Activated CD4-positive, alpha-beta T cell treated with anti-CD3 and anti-CD28 coated beads for 48 hours (primary cell): Measurements from ENCODE around the gene IDH2.
A peak's percentile ranks its signal among the peaks of the same experiment; 100 is the strongest.
"Not testable (repeated sequence)": the region's sequence is repeated elsewhere in the genome, so short reads cannot be mapped to it uniquely, and the experiment has no call there.

Experiments used
- DNase-seq: peaks from one replicate; pipeline ENCODE4 v3.0.0-alpha.2; 2020

IDH2 gene

GRCh38 chr15:90083419-90083818 lies 18.8 kb downstream of the IDH2 start:
- DNase-seq: no peak

DNA sequence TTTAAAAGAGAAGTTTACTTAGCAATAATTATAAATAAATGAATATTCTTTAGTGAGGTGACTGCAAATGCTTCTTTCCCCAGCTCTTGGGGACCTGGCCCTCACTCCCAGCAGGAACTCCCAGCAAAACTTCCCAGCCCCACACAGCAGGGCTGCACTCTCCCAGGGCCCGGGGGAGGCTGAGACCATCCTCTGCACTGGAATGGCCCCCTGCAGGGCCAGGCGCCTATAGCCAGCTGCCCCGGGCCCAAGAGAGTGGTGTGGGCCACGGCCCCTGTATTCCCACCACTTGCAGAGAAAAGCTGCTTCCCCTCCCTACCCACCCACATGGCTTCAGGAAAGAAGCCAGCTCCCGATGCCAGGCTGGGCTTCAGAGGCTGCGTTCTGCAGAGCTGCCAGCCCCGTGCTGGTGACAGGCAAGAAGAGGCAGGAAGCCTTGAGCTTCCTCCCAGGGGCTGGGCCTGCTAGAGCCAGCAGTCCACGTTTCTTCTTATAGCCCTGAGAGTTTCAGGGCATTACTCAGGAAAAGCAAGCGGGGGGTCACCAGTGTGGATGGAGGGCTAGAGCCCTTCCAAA lies 20.0 kb downstream of the IDH2 start:
- DNase-seq: no peak

DNA sequence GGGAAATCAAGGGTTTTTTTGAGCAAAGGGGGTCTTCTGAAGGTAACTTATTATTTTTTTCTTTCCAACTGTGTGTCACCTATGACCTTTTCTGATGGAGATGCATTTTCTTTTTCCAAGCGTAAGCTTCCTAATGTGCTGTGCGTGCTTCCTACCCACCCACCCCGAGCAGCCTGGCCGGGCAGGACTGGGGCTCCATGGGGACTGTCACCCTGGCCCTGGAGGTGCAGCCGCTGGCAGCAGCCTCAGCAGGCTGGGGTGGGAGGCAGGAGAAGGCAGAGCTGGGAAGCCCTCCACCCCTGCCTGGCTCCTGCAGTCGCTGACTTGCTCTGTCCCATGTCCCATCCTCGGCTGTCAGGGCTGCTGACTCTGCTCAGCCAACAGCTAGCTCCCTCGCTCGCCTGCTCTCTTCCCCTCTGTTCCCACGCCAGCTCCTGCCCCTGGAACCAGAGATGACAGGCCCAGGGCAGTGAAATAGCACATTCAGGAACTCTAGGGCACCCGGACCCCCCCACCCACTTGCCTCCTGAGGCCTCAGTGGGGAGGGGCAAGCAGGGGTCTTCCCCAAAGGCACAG lies 21.4 kb downstream of the IDH2 start:
- DNase-seq: no peak

GRCh38 chr15:90080458-90080755 lies 21.9 kb downstream of the IDH2 start:
- DNase-seq: no peak

- DNase-seq: no peak
These were observed 22.4 kb downstream of the IDH2 start for GRCh38 chr15:90079619-90080457.

DNA sequence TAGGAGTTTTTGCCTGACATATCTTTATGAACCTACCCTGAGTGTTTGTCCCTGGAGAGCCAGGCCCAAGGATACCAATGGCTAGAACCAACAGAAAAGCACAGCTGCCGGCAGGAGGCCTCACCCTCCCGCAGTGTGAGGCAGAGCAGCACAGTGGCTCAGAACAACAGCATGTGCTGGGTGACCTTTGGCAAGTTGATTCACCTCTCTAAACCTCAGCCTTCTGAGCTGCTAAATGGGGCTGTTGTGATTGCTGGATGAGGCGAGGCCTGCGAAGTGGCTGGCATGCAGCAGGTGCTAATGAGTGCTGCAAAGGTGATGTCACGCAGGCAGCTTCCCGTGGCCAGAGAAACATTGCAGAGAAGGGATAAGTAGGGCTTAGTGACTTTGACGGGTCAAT lies 23.3 kb downstream of the IDH2 start:
- no peak for DNase-seq

DNA sequence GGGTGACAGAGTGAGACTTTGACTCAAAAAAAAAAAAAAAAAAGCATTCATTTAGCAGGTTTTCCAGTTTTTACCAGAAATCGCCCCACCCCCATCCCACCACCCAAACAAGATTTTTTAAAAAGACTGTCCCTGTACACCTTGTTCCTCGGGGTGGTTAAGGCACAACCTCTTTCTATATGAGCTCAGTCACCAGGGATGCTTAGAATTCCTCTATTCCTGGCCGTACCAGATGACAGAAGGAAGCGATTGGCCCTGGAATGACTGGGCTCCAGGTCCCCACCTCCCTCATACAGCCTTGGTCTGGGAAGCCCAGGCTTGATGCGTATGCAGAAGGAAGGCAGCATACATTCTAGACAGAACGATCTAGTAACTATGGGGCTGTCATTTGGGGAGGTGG lies 25.6 kb downstream of the IDH2 start:
- DNase-seq: no peak

DNA sequence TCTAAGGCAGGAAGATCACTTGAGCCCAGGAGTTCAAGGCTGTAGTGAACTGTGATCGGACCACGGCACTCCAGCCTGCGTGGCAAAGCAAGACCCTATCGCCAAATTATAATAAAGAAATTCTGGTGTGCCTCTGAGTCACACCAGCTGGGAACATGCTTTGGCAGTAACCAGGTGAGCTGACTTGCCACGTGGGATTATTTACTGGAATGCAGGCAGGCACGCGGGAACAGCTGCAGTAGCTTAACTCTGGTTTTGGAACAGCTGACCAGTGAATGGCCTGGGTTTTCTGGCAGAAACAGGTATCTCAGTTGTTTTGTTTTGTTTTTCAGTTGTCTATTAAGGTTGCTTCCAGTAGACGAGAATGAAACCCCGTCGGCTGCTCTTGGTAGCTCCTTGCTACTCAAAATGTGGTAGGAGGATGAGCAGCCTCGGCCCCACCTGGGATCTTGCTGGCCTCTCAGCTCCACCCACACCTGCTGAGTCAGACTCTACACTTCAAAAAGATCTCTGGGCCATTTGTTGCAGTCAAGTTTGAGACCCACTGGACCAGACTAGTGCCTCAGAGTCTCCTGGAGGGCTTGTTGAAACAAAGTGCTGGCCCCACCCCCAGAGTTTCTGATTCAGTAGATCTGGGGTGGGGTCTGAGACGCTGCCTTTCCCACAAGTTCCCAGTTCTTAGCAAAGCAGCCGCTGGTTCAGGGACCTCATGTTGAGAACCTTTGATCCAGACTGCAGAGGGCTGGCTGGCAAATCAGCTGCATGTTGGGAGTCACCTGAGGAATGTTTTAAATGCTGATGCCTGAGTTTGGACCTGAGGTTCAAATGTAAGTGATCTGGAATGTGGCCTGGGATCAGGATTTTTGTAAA lies 26.6 kb downstream of the IDH2 start:
- DNase-seq: peak; percentile 59

DNA sequence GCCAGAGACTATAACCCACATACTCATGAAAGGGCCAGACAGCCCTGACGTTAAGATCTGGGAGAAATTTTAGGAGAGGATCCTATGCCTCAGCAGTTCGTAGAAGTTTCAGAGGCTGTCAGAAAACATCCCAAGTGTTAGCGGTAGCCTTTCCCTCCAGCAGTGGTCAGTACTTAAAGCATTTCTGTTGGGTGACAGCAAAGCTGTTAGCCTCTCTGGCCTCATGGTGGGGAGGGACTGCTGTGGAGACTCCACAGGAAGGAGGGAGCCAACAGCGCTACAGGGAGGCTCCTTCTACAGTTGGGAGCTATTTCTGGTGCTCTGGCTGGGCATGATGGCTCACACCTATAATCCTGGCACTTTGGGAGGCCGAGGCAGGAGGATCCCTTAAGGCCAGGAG lies 27.4 kb downstream of the IDH2 start:
- DNase-seq: no peak

- DNase-seq: no peak
These were observed 28.2 kb downstream of the IDH2 start for GRCh38 chr15:90074023-90074422.

DNA sequence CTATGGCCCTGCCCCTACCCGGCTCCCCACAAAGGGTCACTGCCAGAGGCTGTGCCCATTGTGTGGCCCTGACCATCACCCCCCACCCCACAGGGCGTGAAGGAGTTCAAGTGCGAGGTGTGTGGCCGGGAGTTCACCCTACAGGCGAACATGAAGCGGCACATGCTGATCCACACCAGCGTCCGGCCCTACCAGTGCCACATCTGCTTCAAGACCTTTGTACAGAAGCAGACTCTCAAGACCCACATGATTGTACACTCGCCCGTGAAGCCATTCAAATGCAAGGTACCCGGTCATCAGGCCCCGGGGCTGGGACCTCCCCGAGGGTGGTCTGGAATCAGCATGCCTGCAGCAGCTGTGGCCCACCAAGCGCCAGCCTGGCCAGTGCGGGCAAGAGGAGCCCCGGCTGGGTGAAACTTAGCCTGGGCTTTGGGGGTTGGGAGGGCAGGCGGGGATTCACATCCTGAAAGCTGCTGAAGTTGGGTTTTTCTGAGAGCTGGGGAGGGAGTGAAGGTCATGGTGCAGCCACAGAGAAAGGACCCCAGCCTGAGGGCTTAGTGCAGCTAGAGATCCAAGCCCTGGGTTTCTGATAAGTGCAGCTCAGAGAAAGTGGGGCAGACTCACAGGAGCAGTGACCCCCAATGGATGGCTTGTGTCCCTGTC lies 29.2 kb downstream of the IDH2 start:
- no peak for DNase-seq

DNA sequence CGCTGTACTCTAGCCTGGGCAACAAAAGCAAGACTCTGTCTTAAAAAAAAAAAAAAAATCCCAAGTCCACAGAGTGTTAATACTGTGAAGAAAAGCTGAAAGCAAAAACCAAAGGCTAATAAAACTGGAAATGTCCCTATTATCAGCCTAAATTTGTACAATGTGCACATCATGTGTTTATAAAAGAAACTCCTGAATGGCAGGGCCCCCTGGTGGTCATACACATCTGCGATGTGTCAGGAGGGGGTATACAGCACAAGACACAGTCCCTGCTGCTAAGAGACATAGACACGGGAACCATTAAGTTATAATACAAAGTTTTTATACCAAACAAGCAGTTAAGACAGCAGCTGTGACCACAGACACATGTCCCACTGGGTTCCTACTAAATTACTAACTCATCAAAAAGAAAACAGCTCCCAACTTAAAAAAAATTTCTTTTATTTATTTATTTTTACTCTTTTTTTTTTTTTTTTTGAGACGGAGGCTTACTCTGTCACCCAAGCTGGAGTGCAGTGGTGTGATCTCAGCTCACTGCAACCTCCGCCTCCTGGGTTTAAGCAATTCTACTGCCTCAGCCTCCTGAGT lies 31.0 kb downstream of the IDH2 start:
- peak; percentile 87 for DNase-seq

GRCh38 chr15:90070623-90071022 lies 31.6 kb downstream of the IDH2 start:
- not testable (repeated sequence) for DNase-seq

DNA sequence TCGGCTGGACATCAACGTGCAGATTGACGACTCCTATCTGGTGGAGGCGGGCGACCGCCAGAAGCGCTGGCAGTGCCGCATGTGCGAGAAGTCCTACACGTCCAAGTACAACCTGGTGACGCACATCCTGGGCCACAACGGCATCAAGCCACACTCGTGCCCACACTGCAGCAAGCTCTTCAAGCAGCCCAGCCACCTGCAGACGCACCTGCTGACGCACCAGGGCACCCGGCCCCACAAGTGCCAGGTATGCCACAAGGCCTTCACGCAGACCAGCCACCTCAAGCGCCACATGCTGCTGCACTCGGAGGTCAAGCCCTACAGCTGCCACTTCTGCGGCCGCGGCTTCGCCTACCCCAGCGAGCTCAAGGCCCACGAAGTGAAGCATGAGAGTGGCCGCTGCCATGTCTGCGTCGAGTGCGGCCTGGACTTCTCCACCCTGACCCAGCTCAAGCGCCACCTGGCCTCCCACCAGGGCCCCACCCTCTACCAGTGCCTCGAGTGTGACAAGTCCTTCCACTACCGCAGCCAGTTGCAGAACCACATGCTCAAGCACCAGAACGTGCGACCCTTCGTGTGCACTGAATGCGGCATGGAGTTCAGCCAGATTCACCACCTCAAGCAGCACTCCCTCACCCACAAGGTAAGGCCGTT lies 34.2 kb downstream of the IDH2 start:
- no peak for DNase-seq

- DNase-seq: no peak
These were observed 34.9 kb downstream of the IDH2 start for GRCh38 chr15:90067181-90067952.

GRCh38 chr15:90065682-90066049 lies 36.6 kb downstream of the IDH2 start:
- no peak for DNase-seq

GRCh38 chr15:90064911-90065681 lies 37.2 kb downstream of the IDH2 start:
- DNase-seq: no peak

DNA sequence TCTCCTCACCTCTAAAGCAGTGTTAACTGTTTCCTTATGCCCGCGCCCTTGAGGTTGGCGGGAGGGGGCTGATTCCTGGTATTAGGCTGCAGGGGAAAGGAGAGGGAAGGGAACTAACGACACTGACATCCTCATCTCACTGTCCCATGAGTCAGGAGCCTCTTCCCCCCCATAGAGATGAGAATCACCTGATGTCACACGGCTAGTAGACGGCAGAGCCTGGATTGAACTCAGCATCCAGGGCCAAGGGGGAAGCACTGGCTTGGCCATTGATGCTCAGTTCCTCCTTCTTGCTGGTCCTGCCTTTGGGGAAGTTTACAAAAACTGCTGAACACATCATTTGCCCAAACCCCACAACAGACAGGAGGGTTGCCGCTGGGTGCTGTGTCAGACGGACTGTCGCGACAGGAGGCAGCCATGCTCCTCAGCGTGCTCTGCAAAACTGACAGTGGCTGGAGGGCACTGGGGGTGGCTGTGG lies 38.5 kb downstream of the IDH2 start:
- no peak for DNase-seq

DNA sequence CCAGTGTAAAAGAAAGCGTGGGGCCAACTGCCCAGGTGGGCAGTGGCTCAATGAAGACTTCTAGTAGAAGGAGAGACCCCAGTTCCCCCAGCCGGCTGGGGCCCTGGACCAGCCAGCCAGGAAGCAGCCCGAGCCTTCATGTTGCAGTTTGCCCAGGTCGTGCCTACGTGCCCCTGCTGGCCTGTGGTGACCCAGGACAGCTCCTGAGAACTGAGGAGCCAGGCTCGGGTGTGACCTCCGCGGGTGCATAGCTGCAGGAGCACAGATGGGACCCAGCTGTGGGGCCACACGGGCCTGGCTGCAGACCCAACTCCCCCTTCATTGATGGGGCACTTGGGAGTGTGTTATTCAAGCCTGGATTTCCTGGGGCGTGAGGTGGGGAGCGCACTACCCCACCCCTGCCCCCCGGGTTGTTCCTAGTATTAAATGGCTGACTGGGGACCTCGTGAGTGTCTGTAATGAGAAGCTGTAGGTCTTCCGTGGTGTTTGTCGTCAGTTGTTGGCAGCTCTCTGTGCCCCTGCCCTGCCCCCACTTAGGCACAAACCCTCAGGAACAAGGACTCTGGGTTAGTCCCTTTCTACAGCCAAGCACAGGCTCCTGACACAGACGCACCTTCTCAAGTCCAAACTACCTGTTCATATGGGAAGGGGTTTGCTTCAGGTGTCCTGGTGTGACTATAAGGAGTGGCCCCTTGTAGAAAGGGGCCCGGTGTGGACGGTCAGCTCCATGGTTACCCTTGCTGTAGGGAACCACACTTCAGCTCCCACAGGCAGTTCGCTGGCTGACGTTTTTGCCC lies 39.1 kb downstream of the IDH2 start:
- no peak for DNase-seq
